ENCODE results near the gene CHSY3. TPM values are rescaled to one million over a fixed set of nuclear protein-coding genes. Genes with fewer than 3 reads are reported as not detected.

CHSY3 gene
- polyA plus RNA-seq, 1 donor from 2014 or later, result 0.40 TPM

GRCh38 chr5:130158036-130158435 lies 253.8 kb downstream of the CHSY3 start:
- Histone ChIP-seq H3F3A (ENCODE audit: insufficient read depth, low read length, poor library complexity, severe bottlenecking) (no peaks in the 10 kb centered on the region), H3K9me3 (ENCODE audit: low read length) (no peaks in the 10 kb centered on the region), H3K4me3 (ENCODE audit: low read length) (no peak overlapping the region), H3K27me3 (ENCODE audit: insufficient read depth, low read depth, low read length) (no peaks in the 10 kb centered on the region), H3K27ac (ENCODE audit: low read length) (no peak overlapping the region), H4K20me1 (ENCODE audit: insufficient read depth) (no peaks in the 10 kb centered on the region), H3K79me2 (replicated peaks; ENCODE audit: insufficient read depth, low read length) (no peaks in the 10 kb centered on the region), H3K4me2 (ENCODE audit: low read length) (no peak overlapping the region), H2AFZ (ENCODE audit: low read depth, low read length) (no peak overlapping the region), H3K9me2 (ENCODE audit: insufficient read depth, low read length) (no peaks in the 10 kb centered on the region), H3K9ac (ENCODE audit: low read length) (no peak overlapping the region), H3K36me3 (ENCODE audit: insufficient read depth, low read length) (no peaks in the 10 kb centered on the region)
- TF ChIP-seq POLR2AphosphoS5 (IDR thresholded peaks at IDR 0.05) (no peak), REST (IDR thresholded peaks at IDR 0.05; ENCODE audit: borderline replicate concordance) (no peak), MXI1 (conservative IDR thresholded peaks at IDR 0.05; ENCODE audit: poor library complexity, severe bottlenecking) (no peak), EZH2 (IDR thresholded peaks at IDR 0.05; ENCODE audit: borderline replicate concordance, insufficient read depth, low read length, poor library complexity, severe bottlenecking) (no peak), RAD21 (conservative IDR thresholded peaks at IDR 0.05) (no peak), SMC3 (conservative IDR thresholded peaks at IDR 0.05; ENCODE audit: poor library complexity) (no peak), EP300 (conservative IDR thresholded peaks at IDR 0.05; ENCODE audit: poor library complexity, severe bottlenecking) (no peak), TAF1 (IDR thresholded peaks at IDR 0.05; ENCODE audit: low read depth) (no peak)
- TF ChIP-seq, protein P1, sequence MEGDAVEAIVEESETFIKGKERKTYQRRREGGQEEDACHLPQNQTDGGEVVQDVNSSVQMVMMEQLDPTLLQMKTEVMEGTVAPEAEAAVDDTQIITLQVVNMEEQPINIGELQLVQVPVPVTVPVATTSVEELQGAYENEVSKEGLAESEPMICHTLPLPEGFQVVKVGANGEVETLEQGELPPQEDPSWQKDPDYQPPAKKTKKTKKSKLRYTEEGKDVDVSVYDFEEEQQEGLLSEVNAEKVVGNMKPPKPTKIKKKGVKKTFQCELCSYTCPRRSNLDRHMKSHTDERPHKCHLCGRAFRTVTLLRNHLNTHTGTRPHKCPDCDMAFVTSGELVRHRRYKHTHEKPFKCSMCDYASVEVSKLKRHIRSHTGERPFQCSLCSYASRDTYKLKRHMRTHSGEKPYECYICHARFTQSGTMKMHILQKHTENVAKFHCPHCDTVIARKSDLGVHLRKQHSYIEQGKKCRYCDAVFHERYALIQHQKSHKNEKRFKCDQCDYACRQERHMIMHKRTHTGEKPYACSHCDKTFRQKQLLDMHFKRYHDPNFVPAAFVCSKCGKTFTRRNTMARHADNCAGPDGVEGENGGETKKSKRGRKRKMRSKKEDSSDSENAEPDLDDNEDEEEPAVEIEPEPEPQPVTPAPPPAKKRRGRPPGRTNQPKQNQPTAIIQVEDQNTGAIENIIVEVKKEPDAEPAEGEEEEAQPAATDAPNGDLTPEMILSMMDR (IDR thresholded peaks at IDR 0.05; ENCODE audit: poor library complexity, severe bottlenecking), result no peak

DNA sequence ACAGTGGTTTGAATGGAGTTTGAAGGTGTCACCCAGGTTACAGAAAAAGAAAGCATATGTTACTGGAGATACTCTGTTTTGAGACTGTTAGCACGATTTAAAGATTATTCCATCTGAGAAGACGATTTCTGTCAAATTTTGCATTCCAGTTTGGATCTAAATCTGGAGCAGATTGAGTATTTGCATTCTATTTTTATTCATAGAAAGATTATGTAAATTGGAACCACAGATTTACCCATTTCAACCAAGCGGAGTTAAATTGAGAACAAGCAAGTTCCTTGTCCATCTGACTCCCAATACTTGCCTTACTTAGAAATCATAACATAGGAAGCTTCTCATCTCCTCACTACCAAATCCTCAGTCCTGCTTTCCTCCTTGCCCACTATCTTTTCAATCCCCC lies 255.7 kb downstream of the CHSY3 start:
- Histone ChIP-seq H4K20me1 (ENCODE audit: insufficient read depth) (no peaks in the 10 kb centered on the region), H3K4me3 (ENCODE audit: low read length) (no peak overlapping the region), H3K9me2 (ENCODE audit: insufficient read depth, low read length) (no peaks in the 10 kb centered on the region), H3F3A (ENCODE audit: insufficient read depth, low read length, poor library complexity, severe bottlenecking) (no peaks in the 10 kb centered on the region), H3K36me3 (ENCODE audit: insufficient read depth, low read length) (no peaks in the 10 kb centered on the region), H2AFZ (ENCODE audit: low read depth, low read length) (no peak overlapping the region), H3K27ac (ENCODE audit: low read length) (no peak overlapping the region), H3K9ac (ENCODE audit: low read length) (no peak overlapping the region), H3K27me3 (ENCODE audit: insufficient read depth, low read depth, low read length) (no peaks in the 10 kb centered on the region), H3K4me2 (ENCODE audit: low read length) (no peak overlapping the region), H3K79me2 (replicated peaks; ENCODE audit: insufficient read depth, low read length) (no peaks in the 10 kb centered on the region), H3K9me3 (ENCODE audit: low read length) (no peaks in the 10 kb centered on the region)
- TF ChIP-seq EP300 (conservative IDR thresholded peaks at IDR 0.05; ENCODE audit: poor library complexity, severe bottlenecking), result no peak

DNA sequence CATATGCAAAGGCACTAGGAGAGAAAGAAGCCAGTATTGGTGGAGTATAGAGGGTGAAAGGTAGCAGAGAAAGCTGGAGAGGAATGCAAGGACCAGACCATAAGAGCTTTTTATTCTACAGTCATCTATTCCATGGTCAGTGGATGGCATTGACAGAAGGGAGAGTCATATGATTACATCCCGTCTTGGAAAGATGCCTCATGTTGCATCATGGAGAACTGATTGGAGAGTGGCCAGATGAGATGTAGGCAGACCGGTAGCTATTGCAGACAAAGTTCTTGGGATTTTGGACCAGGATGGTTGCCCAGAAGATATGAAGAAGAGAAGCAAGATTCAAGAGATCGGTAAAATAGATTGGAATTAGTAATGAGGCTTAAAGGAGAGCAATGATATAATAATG lies 260.7 kb downstream of the CHSY3 start:
- H4K20me1 ChIP-seq (ENCODE audit: insufficient read depth), result no peaks in the 10 kb centered on the region
- H3K9ac ChIP-seq (ENCODE audit: low read length), result no peak overlapping the region
- H3K27ac ChIP-seq (ENCODE audit: low read length), result no peak overlapping the region
- H3K4me2 ChIP-seq (ENCODE audit: low read length), result no peak overlapping the region
- H3K27me3 ChIP-seq (ENCODE audit: insufficient read depth, low read depth, low read length), result no peaks in the 10 kb centered on the region
- TF ChIP-seq TAF1 (IDR thresholded peaks at IDR 0.05; ENCODE audit: low read depth), result no peak
- no peak for TF ChIP-seq RAD21 (conservative IDR thresholded peaks at IDR 0.05)
- TF ChIP-seq MXI1 (conservative IDR thresholded peaks at IDR 0.05; ENCODE audit: poor library complexity, severe bottlenecking), result no peak
- no peak for TF ChIP-seq SMC3 (conservative IDR thresholded peaks at IDR 0.05; ENCODE audit: poor library complexity)
- no peak for TF ChIP-seq REST (IDR thresholded peaks at IDR 0.05; ENCODE audit: borderline replicate concordance)
- no peak overlapping the region for H3K4me3 ChIP-seq (ENCODE audit: low read length)
- H3K36me3 ChIP-seq (ENCODE audit: insufficient read depth, low read length), result no peaks in the 10 kb centered on the region
- no peaks in the 10 kb centered on the region for H3K9me3 ChIP-seq (ENCODE audit: low read length)
- H3F3A ChIP-seq (ENCODE audit: insufficient read depth, low read length, poor library complexity, severe bottlenecking), result no peaks in the 10 kb centered on the region
- H3K9me2 ChIP-seq (ENCODE audit: insufficient read depth, low read length), result no peaks in the 10 kb centered on the region
- no peak overlapping the region for H2AFZ ChIP-seq (ENCODE audit: low read depth, low read length)
- H3K79me2 ChIP-seq (replicated peaks; ENCODE audit: insufficient read depth, low read length), result no peaks in the 10 kb centered on the region

All from neural cell (in vitro differentiated cells).